HepG2 (cell line): ENCODE data around the gene ZCCHC3. TPM values are rescaled to one million over a fixed set of nuclear protein-coding genes. Genes with fewer than 3 reads are reported as not detected.

Experiments used
- AKAP8 ChIP-seq: sonication (generic); formaldehyde crosslinking; IDR thresholded peaks from 2 replicates; pipeline ENCODE4 v1.5.1; 2020; ENCODE audit warnings: mild to moderate bottlenecking, missing genetic modification reagents
- ATF1 ChIP-seq: IDR thresholded peaks from 2 replicates; pipeline ENCODE4 v1.6.1; 2016; ENCODE audit warnings: mild to moderate bottlenecking, control low read depth
- CCDC6 ChIP-seq: sonication (generic); formaldehyde crosslinking; IDR thresholded peaks from 2 replicates; pipeline ENCODE4 v1.8.1; 2022; ENCODE audit warnings: mild to moderate bottlenecking, missing genetic modification reagents, moderate library complexity
- SIX4 ChIP-seq: sonication (generic); formaldehyde crosslinking; IDR thresholded peaks from 2 replicates; pipeline ENCODE4 v1.4.0; 2020; ENCODE audit warnings: missing genetic modification reagents
- TBX3 ChIP-seq: fragments of 450-650 bp; IDR thresholded peaks from 2 replicates; pipeline ENCODE4 v1.6.1; 2017; ENCODE audit warnings: antibody characterized with exemption, mild to moderate bottlenecking, inconsistent platforms, borderline replicate concordance
- TEF ChIP-seq: sonication (generic); formaldehyde crosslinking; IDR thresholded peaks from 2 replicates; pipeline ENCODE4 v1.5.0; 2020; ENCODE audit warnings: missing genetic modification reagents
- TRAFD1 ChIP-seq: sonication (generic); formaldehyde crosslinking; IDR thresholded peaks from 2 replicates; pipeline ENCODE4 v1.5.1; 2020; ENCODE audit warnings: missing genetic modification reagents, mild to moderate bottlenecking, borderline replicate concordance
- ZBTB37 ChIP-seq: sonication (generic); formaldehyde crosslinking; IDR thresholded peaks from 2 replicates; pipeline ENCODE4 v1.4.0; 2020; ENCODE audit warnings: mild to moderate bottlenecking, missing genetic modification reagents
- ZNF503 ChIP-seq: sonication (generic); formaldehyde crosslinking; IDR thresholded peaks from 2 replicates; pipeline ENCODE4 v1.4.0; 2020; ENCODE audit warnings: missing genetic modification reagents
- ZNF839 ChIP-seq: sonication (generic); formaldehyde crosslinking; IDR thresholded peaks from 2 replicates; pipeline ENCODE4 v1.4.0; 2020; ENCODE audit warnings: missing genetic modification reagents, mild to moderate bottlenecking, borderline replicate concordance
- polyA plus RNA-seq, 8 experiments: library from polyadenylated mRNA; depleted of rRNA in 3 of 8; stranded (reverse) in 7 of 8; unstranded in 1 of 8; fragments of >200 nt; fragmentation: Illumina TruSeq in 4 of 8; extraction: Trizol in 4 of 8; gene quantifications; 2 replicates each; pipeline versions ENCODE4 v1.2.1 to v1.2.3, GENCODE V29; 2011 to 2016; ENCODE audit warnings: low read depth in 4 of 8, missing spikeins in 1 of 8, mixed read lengths in 1 of 8; ENCODE audit not compliant: insufficient read depth in 1 of 8
- total RNA-seq, 5 experiments: library from RNA; depleted of rRNA; stranded (reverse); fragments of >200 nt; fragmentation: Illumina TruSeq; extraction: Trizol; gene quantifications; 2 replicates each; pipeline ENCODE4 v1.2.3, GENCODE V29; 2016; ENCODE audit warnings: low read depth in 1 of 5
- TF ChIP-seq, protein P1 (sequence below): sonication (generic); formaldehyde crosslinking; IDR thresholded peaks from 2 replicates; pipeline ENCODE4 v1.4.0; 2020; ENCODE audit warnings: missing genetic modification reagents, borderline replicate concordance
- TF ChIP-seq, protein P2 (sequence below): sonication (generic); formaldehyde crosslinking; IDR thresholded peaks from 2 replicates; pipeline ENCODE4 v1.9.0; 2022; ENCODE audit warnings: missing genetic modification reagents, mild to moderate bottlenecking, borderline replicate concordance
- TF ChIP-seq, protein P3 (sequence below): sonication (generic); formaldehyde crosslinking; IDR thresholded peaks from 2 replicates; pipeline ENCODE4 v1.8.0; 2022; ENCODE audit warnings: missing genetic modification reagents, mild to moderate bottlenecking, moderate library complexity, borderline replicate concordance

ZCCHC3 gene
- total and polyA plus RNA-seq, 2 of the 13 experiments (the other 11 are each of a cell fraction or from before 2014, with no cell fraction given), result 46.6 to 63.0 TPM

- TF ChIP-seq, protein P1, sequence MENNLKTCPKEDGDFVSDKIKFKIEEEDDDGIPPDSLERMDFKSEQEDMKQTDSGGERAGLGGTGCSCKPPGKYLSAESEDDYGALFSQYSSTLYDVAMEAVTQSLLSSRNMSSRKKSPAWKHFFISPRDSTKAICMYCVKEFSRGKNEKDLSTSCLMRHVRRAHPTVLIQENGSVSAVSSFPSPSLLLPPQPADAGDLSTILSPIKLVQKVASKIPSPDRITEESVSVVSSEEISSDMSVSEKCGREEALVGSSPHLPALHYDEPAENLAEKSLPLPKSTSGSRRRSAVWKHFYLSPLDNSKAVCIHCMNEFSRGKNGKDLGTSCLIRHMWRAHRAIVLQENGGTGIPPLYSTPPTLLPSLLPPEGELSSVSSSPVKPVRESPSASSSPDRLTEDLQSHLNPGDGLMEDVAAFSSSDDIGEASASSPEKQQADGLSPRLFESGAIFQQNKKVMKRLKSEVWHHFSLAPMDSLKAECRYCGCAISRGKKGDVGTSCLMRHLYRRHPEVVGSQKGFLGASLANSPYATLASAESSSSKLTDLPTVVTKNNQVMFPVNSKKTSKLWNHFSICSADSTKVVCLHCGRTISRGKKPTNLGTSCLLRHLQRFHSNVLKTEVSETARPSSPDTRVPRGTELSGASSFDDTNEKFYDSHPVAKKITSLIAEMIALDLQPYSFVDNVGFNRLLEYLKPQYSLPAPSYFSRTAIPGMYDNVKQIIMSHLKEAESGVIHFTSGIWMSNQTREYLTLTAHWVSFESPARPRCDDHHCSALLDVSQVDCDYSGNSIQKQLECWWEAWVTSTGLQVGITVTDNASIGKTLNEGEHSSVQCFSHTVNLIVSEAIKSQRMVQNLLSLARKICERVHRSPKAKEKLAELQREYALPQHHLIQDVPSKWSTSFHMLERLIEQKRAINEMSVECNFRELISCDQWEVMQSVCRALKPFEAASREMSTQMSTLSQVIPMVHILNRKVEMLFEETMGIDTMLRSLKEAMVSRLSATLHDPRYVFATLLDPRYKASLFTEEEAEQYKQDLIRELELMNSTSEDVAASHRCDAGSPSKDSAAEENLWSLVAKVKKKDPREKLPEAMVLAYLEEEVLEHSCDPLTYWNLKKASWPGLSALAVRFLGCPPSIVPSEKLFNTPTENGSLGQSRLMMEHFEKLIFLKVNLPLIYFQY (CRISPR knock-in tag), result peak; percentile 95
- TF ChIP-seq TBX3 (peak; percentile 42), ZNF503 (CRISPR knock-in tag) (peak; percentile 93), ZNF839 (CRISPR knock-in tag) (0 out of 2 replicates have a peak, but pooled peaks have one; percentile 50), SIX4 (CRISPR knock-in tag) (peak; percentile 88), TRAFD1 (CRISPR knock-in tag) (no peak), ZBTB37 (CRISPR knock-in tag) (no peak), ATF1 (CRISPR knock-in tag) (no peak), CCDC6 (peak; percentile 97), TEF (CRISPR knock-in tag) (no peak), AKAP8 (CRISPR knock-in tag) (peak; percentile 97)
- TF ChIP-seq, protein P2, sequence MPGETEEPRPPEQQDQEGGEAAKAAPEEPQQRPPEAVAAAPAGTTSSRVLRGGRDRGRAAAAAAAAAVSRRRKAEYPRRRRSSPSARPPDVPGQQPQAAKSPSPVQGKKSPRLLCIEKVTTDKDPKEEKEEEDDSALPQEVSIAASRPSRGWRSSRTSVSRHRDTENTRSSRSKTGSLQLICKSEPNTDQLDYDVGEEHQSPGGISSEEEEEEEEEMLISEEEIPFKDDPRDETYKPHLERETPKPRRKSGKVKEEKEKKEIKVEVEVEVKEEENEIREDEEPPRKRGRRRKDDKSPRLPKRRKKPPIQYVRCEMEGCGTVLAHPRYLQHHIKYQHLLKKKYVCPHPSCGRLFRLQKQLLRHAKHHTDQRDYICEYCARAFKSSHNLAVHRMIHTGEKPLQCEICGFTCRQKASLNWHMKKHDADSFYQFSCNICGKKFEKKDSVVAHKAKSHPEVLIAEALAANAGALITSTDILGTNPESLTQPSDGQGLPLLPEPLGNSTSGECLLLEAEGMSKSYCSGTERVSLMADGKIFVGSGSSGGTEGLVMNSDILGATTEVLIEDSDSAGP (CRISPR knock-in tag), result peak; percentile 95
- TF ChIP-seq, protein P3, sequence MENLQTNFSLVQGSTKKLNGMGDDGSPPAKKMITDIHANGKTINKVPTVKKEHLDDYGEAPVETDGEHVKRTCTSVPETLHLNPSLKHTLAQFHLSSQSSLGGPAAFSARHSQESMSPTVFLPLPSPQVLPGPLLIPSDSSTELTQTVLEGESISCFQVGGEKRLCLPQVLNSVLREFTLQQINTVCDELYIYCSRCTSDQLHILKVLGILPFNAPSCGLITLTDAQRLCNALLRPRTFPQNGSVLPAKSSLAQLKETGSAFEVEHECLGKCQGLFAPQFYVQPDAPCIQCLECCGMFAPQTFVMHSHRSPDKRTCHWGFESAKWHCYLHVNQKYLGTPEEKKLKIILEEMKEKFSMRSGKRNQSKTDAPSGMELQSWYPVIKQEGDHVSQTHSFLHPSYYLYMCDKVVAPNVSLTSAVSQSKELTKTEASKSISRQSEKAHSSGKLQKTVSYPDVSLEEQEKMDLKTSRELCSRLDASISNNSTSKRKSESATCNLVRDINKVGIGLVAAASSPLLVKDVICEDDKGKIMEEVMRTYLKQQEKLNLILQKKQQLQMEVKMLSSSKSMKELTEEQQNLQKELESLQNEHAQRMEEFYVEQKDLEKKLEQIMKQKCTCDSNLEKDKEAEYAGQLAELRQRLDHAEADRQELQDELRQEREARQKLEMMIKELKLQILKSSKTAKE (CRISPR knock-in tag), result peak; percentile 96
These were observed 50.5 kb downstream of the ZCCHC3 start (continued) for GRCh38 chr20:347640-348484.
